SK-N-SH (cell line): ENCODE data around the gene TTC16.

Experiments
- CTCF ChIP-seq: fragments of 200-600 bp; sonication (generic); IDR thresholded peaks from 2 replicates; pipeline ENCODE4 v1.6.1; 2017; ENCODE audit warnings: antibody characterized with exemption, mild to moderate bottlenecking, moderate library complexity
- EP300 ChIP-seq, 2 experiments: IDR thresholded peaks; 2 replicates each; pipeline versions ENCODE4 v1.4.0 to v1.6.1; 2012; ENCODE audit warnings: borderline replicate concordance in 1 of 2, low read depth in 1 of 2, low read length in 1 of 2
- FOSL2 ChIP-seq: IDR thresholded peaks from 2 replicates; pipeline ENCODE4 v1.4.0; 2012; ENCODE audit warnings: low read depth, mild to moderate bottlenecking, moderate library complexity, borderline replicate concordance
- POLR2AphosphoS5 ChIP-seq: IDR thresholded peaks from 2 replicates; pipeline ENCODE4 v1.6.1; 2012; ENCODE audit warnings: low read depth, low read length
- REST ChIP-seq: IDR thresholded peaks from 2 replicates; pipeline ENCODE4 v1.6.1; 2012; ENCODE audit warnings: mild to moderate bottlenecking, low read depth, low read length, moderate library complexity
- SIN3A ChIP-seq: IDR thresholded peaks from 2 replicates; pipeline ENCODE4 v1.6.1; 2012; ENCODE audit warnings: low read depth, mild to moderate bottlenecking, low read length, moderate library complexity, borderline replicate concordance
- SMC3 ChIP-seq: IDR thresholded peaks from 2 replicates; pipeline ENCODE4 v1.6.1; 2012; ENCODE audit warnings: low read depth, low read length, improper control_type of control experiment

GRCh38 chr9:127707766-127708165 lies 8.1 kb upstream of the TTC16 start:
- TF ChIP-seq SMC3 (no peak), CTCF (no peak), POLR2AphosphoS5 (no peak), EP300 (IDR thresholded peaks at IDR 0.05; ENCODE audit: borderline replicate concordance in 1 of 2, low read depth in 1 of 2, low read length in 1 of 2) (no peak), FOSL2 (no peak), REST (no peak), SIN3A (no peak)
